BE2C (cell line): ENCODE results near the gene ARL5A.

Experiments used
- DNase-seq: peaks from one replicate; pipeline ENCODE4 v3.0.0-alpha.2; 2020
- H3K27me3 ChIP-seq: fragments of 250-450 bp; sonication (Bioruptor Pico); 2 replicates; pipeline ENCODE4 v1.5.1; 2020; ENCODE audit warnings: mild to moderate bottlenecking
- H3K36me3 ChIP-seq: fragments of 250-450 bp; sonication (Bioruptor Pico); 2 replicates; pipeline ENCODE4 v1.5.1; 2020; ENCODE audit warnings: mild to moderate bottlenecking
- H3K4me1 ChIP-seq: fragments of 250-450 bp; sonication (Bioruptor Pico); 2 replicates; pipeline ENCODE4 v1.5.1; 2020
- H3K4me3 ChIP-seq: 2 replicates; pipeline ENCODE4 v1.5.1; 2011; ENCODE audit warnings: low read depth, low read length
- H3K9me3 ChIP-seq: fragments of 250-450 bp; sonication (Bioruptor Pico); 2 replicates; pipeline ENCODE4 v1.5.1; 2020
- CTCF ChIP-seq: IDR thresholded peaks from 2 replicates; pipeline ENCODE4 v1.5.1; 2012; ENCODE audit warnings: mild to moderate bottlenecking, low read depth, low read length

ARL5A gene

GRCh38 chr2:151824886-151825285, 3.3 kb downstream of the ARL5A start:
- no peak for TF ChIP-seq CTCF
- Histone ChIP-seq H3K9me3 (no peaks in the 10 kb centered on the region), H3K4me1 (no peaks in the 10 kb centered on the region), H3K27me3 (no peaks in the 10 kb centered on the region), H3K4me3 (no peak overlapping the region), H3K36me3 (no peaks in the 10 kb centered on the region)
- no peak for DNase-seq

GRCh38 chr2:151823651-151824050, 4.6 kb downstream of the ARL5A start:
- H3K4me3 ChIP-seq = no peak overlapping the region
- H3K36me3 ChIP-seq = no peaks in the 10 kb centered on the region
- DNase-seq = no peak
- H3K9me3 ChIP-seq = no peaks in the 10 kb centered on the region
- H3K27me3 ChIP-seq = no peaks in the 10 kb centered on the region
- no peaks in the 10 kb centered on the region for H3K4me1 ChIP-seq
- TF ChIP-seq CTCF = no peak

- no peak for DNase-seq
- Histone ChIP-seq H3K27me3 (no peaks in the 10 kb centered on the region), H3K9me3 (no peaks in the 10 kb centered on the region), H3K4me1 (no peaks in the 10 kb centered on the region), H3K4me3 (no peak overlapping the region), H3K36me3 (no peaks in the 10 kb centered on the region)
- TF ChIP-seq CTCF = no peak
Observed at GRCh38 chr2:151819920-151820319, 8.3 kb downstream of the ARL5A start.

- H3K27me3 ChIP-seq = no peaks in the 10 kb centered on the region
- no peaks in the 10 kb centered on the region for H3K4me1 ChIP-seq
- no peaks in the 10 kb centered on the region for H3K36me3 ChIP-seq
- no peak overlapping the region for H3K4me3 ChIP-seq
- DNase-seq = no peak
- no peak for TF ChIP-seq CTCF
- H3K9me3 ChIP-seq = no peaks in the 10 kb centered on the region
Observed at GRCh38 chr2:151817929-151818328, 10.3 kb downstream of the ARL5A start.

- Histone ChIP-seq H3K27me3 (no peaks in the 10 kb centered on the region), H3K9me3 (no peaks in the 10 kb centered on the region), H3K36me3 (no peaks in the 10 kb centered on the region), H3K4me3 (no peak overlapping the region), H3K4me1 (no peaks in the 10 kb centered on the region)
- no peak for TF ChIP-seq CTCF
- no peak for DNase-seq
Observed at GRCh38 chr2:151816843-151817242, 11.4 kb downstream of the ARL5A start.

- Histone ChIP-seq H3K27me3 (no peaks in the 10 kb centered on the region), H3K4me3 (no peak overlapping the region), H3K36me3 (no peaks in the 10 kb centered on the region), H3K4me1 (no peaks in the 10 kb centered on the region), H3K9me3 (no peaks in the 10 kb centered on the region)
- no peak for TF ChIP-seq CTCF
- DNase-seq = no peak
Observed at GRCh38 chr2:151815821-151816489, 12.3 kb downstream of the ARL5A start.
